ENCODE data around the gene ATAD1. TPM values are rescaled to one million over a fixed set of nuclear protein-coding genes. Genes with fewer than 3 reads are reported as not detected.
"Not testable (repeated sequence)": the region's sequence is repeated elsewhere in the genome, so short reads cannot be mapped to it uniquely, and the experiment has no call there.

The ATAD1 gene
- total and polyA plus RNA-seq, 2 donors (not counting 1 experiment from before 2014, with no cell fraction given) = 34.7 to 49.0 TPM

DNA sequence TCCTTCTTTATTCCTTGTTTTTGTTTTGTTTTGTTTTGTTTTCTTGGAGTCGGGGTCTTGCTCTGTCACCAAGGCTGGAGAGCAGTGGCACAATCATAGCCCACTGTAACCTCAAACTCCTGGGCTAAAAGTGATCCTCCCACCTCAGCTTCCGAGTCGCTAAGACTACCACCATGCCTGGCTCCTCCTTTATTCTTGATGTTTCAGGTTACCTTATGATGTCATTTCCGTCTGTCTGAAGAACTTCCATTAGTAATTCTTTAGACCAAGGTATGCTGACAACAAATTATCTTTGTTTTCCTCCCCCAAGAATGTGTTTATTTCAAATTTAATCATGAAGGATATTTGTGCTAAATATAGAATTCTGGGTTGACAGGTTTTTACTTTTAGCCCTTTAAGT, 18.1 kb upstream of the ATAD1 start:
- no peaks in the 10 kb centered on the region for H3K27me3 ChIP-seq (ENCODE audit: control insufficient read depth, insufficient read depth, low read length)
- no peak overlapping the region for H3K4me3 ChIP-seq (replicated peaks in 1 of 4; ENCODE audit: control extremely low read depth in 1 of 4, insufficient read depth in 1 of 4, low read depth in 3 of 4, low read length in 4 of 4)
- H3K9ac ChIP-seq (ENCODE audit: insufficient read depth, low read length) = no peak overlapping the region
- TF ChIP-seq CTCF (conservative IDR thresholded peaks at IDR 0.05 in 1 of 2, IDR thresholded peaks at IDR 0.05 in 1 of 2; ENCODE audit: low read depth in 1 of 2, low read length in 2 of 2) (no peak), EZH2 (IDR thresholded peaks at IDR 0.05; ENCODE audit: low read length, missing control alignments) (no peak)
- no peak for DNase-seq (ENCODE audit: low read depth in 2 of 2)
- H3K9me3 ChIP-seq (ENCODE audit: control insufficient read depth, insufficient read depth, low read depth, low read length) = no peaks in the 10 kb centered on the region
- H3K36me3 ChIP-seq (ENCODE audit: control insufficient read depth, insufficient read depth, low read length) = no peaks in the 10 kb centered on the region
- no peaks in the 10 kb centered on the region for H3K4me1 ChIP-seq (ENCODE audit: control insufficient read depth, extremely low read depth, insufficient read depth, low read length)
- no peak overlapping the region for H3K4me2 ChIP-seq (ENCODE audit: extremely low read depth, insufficient read depth, low read length)
- no peaks in the 10 kb centered on the region for H4K20me1 ChIP-seq (ENCODE audit: control insufficient read depth, extremely low read depth, insufficient read depth, low read length)
- H3K79me2 ChIP-seq (ENCODE audit: control insufficient read depth, insufficient read depth, low read length) = no peaks in the 10 kb centered on the region
- no peak overlapping the region for H3K27ac ChIP-seq (ENCODE audit: insufficient read depth, low read length)
- no peak overlapping the region for H2AFZ ChIP-seq (ENCODE audit: low read length)

DNA sequence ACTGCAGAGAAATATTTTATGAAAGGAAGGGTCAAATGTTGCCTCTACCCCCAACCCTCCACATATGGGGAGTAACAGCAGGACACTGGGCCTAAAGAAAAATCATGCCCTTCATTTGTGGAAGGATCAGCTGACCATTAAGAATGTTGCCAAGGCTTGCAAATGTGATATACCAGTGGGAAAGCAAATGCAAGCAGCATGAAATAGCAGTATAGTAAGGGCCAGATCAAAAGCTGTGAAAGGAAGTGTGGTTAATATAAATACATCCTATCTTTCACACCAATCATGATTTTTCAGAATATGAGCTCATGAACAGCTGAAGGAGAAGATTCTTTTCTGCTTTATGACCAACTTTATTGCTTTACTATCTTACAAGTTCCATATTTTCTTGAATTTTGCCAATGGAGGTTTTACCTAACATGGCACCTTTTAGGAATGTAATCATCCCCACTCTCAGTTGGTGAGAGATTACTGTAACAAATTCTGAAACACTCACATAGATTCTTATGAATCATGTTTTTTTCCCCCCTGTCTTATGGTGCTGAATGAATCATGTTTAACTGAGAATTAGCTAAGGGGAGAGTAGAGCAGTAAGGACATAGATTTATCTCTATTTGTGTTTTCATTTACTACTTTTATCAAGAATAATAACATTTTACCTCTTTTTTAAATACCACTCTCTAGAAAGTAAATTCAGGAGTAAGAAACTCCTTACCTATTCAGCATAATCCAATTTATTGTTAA, 12.1 kb upstream of the ATAD1 start:
- Histone ChIP-seq H3K4me1 (ENCODE audit: control insufficient read depth, extremely low read depth, insufficient read depth, low read length) (no peaks in the 10 kb centered on the region), H3K9ac (ENCODE audit: insufficient read depth, low read length) (no peak overlapping the region), H4K20me1 (ENCODE audit: control insufficient read depth, extremely low read depth, insufficient read depth, low read length) (no peaks in the 10 kb centered on the region), H3K4me2 (ENCODE audit: extremely low read depth, insufficient read depth, low read length) (no peak overlapping the region), H3K27me3 (ENCODE audit: control insufficient read depth, insufficient read depth, low read length) (no peaks in the 10 kb centered on the region), H3K36me3 (ENCODE audit: control insufficient read depth, insufficient read depth, low read length) (no peaks in the 10 kb centered on the region), H3K79me2 (ENCODE audit: control insufficient read depth, insufficient read depth, low read length) (no peaks in the 10 kb centered on the region), H3K9me3 (ENCODE audit: control insufficient read depth, insufficient read depth, low read depth, low read length) (no peaks in the 10 kb centered on the region), H3K27ac (ENCODE audit: insufficient read depth, low read length) (no peak overlapping the region), H2AFZ (ENCODE audit: low read length) (no peak overlapping the region), H3K4me3 (replicated peaks in 1 of 4; ENCODE audit: control extremely low read depth in 1 of 4, insufficient read depth in 1 of 4, low read depth in 3 of 4, low read length in 4 of 4) (no peak overlapping the region)
- DNase-seq (ENCODE audit: low read depth in 2 of 2) = peak in 1 of 2 donors; percentile 9
- TF ChIP-seq CTCF (conservative IDR thresholded peaks at IDR 0.05 in 1 of 2, IDR thresholded peaks at IDR 0.05 in 1 of 2; ENCODE audit: low read depth in 1 of 2, low read length in 2 of 2) (no peak), EZH2 (IDR thresholded peaks at IDR 0.05; ENCODE audit: low read length, missing control alignments) (no peak)

GRCh38 chr10:87829051-87829450, 11.0 kb upstream of the ATAD1 start:
- not testable (repeated sequence) for H3K9me3 ChIP-seq (ENCODE audit: control insufficient read depth, insufficient read depth, low read depth, low read length)

More at GRCh38 chr10:87829051-87829450, 11.0 kb upstream of the ATAD1 start:
- H3K4me1 ChIP-seq (ENCODE audit: control insufficient read depth, extremely low read depth, insufficient read depth, low read length); H3K9ac ChIP-seq (ENCODE audit: insufficient read depth, low read length); H3K4me2 ChIP-seq (ENCODE audit: extremely low read depth, insufficient read depth, low read length); H3K4me3 ChIP-seq (replicated peaks in 1 of 4; ENCODE audit: control extremely low read depth in 1 of 4, insufficient read depth in 1 of 4, low read depth in 3 of 4, low read length in 4 of 4); H3K79me2 ChIP-seq (ENCODE audit: control insufficient read depth, insufficient read depth, low read length); H4K20me1 ChIP-seq (ENCODE audit: control insufficient read depth, extremely low read depth, insufficient read depth, low read length); H3K27ac ChIP-seq (ENCODE audit: insufficient read depth, low read length); H3K27me3 ChIP-seq (ENCODE audit: control insufficient read depth, insufficient read depth, low read length); H2AFZ ChIP-seq (ENCODE audit: low read length); H3K36me3 ChIP-seq (ENCODE audit: control insufficient read depth, insufficient read depth, low read length); DNase-seq (ENCODE audit: low read depth in 2 of 2): not testable (repeated sequence)

Measured in fibroblast of lung (primary cell).